ENCODE data around the gene CFAP299.

The CFAP299 gene

GRCh38 chr4:80911458-80911857 lies 575.9 kb downstream of the CFAP299 start:
- DNase-seq (ENCODE audit: low read depth in 1 of 2, low spot score in 1 of 2), result no peak

GRCh38 chr4:80912350-80912749 lies 576.8 kb downstream of the CFAP299 start:
- DNase-seq (ENCODE audit: low read depth in 1 of 2, low spot score in 1 of 2), result no peak

GRCh38 chr4:80913381-80913780 lies 577.9 kb downstream of the CFAP299 start:
- DNase-seq (ENCODE audit: low read depth in 1 of 2, low spot score in 1 of 2), result no peak

- DNase-seq (ENCODE audit: low read depth in 1 of 2, low spot score in 1 of 2), result no peak
These were observed 581.2 kb downstream of the CFAP299 start for GRCh38 chr4:80916770-80917169.

GRCh38 chr4:80918004-80918403 lies 582.5 kb downstream of the CFAP299 start:
- no peak for DNase-seq (ENCODE audit: low read depth in 1 of 2, low spot score in 1 of 2)

GRCh38 chr4:80921441-80921840 lies 585.9 kb downstream of the CFAP299 start:
- no peak for DNase-seq (ENCODE audit: low read depth in 1 of 2, low spot score in 1 of 2)

GRCh38 chr4:80922941-80923340 lies 587.4 kb downstream of the CFAP299 start:
- DNase-seq (ENCODE audit: low read depth in 1 of 2, low spot score in 1 of 2), result no peak

- DNase-seq (ENCODE audit: low read depth in 1 of 2, low spot score in 1 of 2), result no peak
These were observed 589.8 kb downstream of the CFAP299 start for GRCh38 chr4:80925293-80925692.

GRCh38 chr4:80926446-80926845 lies 590.9 kb downstream of the CFAP299 start:
- no peak for DNase-seq (ENCODE audit: low read depth in 1 of 2, low spot score in 1 of 2)

GRCh38 chr4:80926891-80927290 lies 591.4 kb downstream of the CFAP299 start:
- DNase-seq (ENCODE audit: low read depth in 1 of 2, low spot score in 1 of 2), result no peak

GRCh38 chr4:80927420-80927819 lies 591.9 kb downstream of the CFAP299 start:
- DNase-seq (ENCODE audit: low read depth in 1 of 2, low spot score in 1 of 2), result no peak

- no peak for DNase-seq (ENCODE audit: low read depth in 1 of 2, low spot score in 1 of 2)
These were observed 596.1 kb downstream of the CFAP299 start for GRCh38 chr4:80931631-80932081.

- DNase-seq (ENCODE audit: low read depth in 1 of 2, low spot score in 1 of 2), result no peak
These were observed 612.6 kb downstream of the CFAP299 start for GRCh38 chr4:80948141-80948540.

GRCh38 chr4:80948995-80949394 lies 613.5 kb downstream of the CFAP299 start:
- DNase-seq (ENCODE audit: low read depth in 1 of 2, low spot score in 1 of 2), result no peak

GRCh38 chr4:80956421-80956820 lies 620.9 kb downstream of the CFAP299 start:
- no peak for DNase-seq (ENCODE audit: low read depth in 1 of 2, low spot score in 1 of 2)

- no peak for DNase-seq (ENCODE audit: low read depth in 1 of 2, low spot score in 1 of 2)
These were observed 627.5 kb downstream of the CFAP299 start for GRCh38 chr4:80963051-80963450.

GRCh38 chr4:80967346-80967745 lies 631.8 kb downstream of the CFAP299 start:
- no peak for DNase-seq (ENCODE audit: low read depth in 1 of 2, low spot score in 1 of 2)

- no peak for DNase-seq (ENCODE audit: low read depth in 1 of 2, low spot score in 1 of 2)
These were observed 644.7 kb downstream of the CFAP299 start for GRCh38 chr4:80980239-80980638.

GRCh38 chr4:80986011-80986410 lies 650.5 kb downstream of the CFAP299 start:
- DNase-seq (ENCODE audit: low read depth in 1 of 2, low spot score in 1 of 2), result no peak

- peak in 1 of 2 donors; percentile 32 for DNase-seq (ENCODE audit: low read depth in 1 of 2, low spot score in 1 of 2)
These were observed 654.5 kb downstream of the CFAP299 start for GRCh38 chr4:80989921-80990544.

- DNase-seq (ENCODE audit: low read depth in 1 of 2, low spot score in 1 of 2), result no peak
These were observed 655.3 kb downstream of the CFAP299 start for GRCh38 chr4:80990851-80991250.

- DNase-seq (ENCODE audit: low read depth in 1 of 2, low spot score in 1 of 2), result no peak
These were observed 664.4 kb downstream of the CFAP299 start for GRCh38 chr4:80999943-81000342.

GRCh38 chr4:81003597-81004111 lies 668.1 kb downstream of the CFAP299 start:
- DNase-seq (ENCODE audit: low read depth in 1 of 2, low spot score in 1 of 2), result no peak
